Eye (tissue), 1 donor: ENCODE results near the gene MYLK.
"Not testable (repeated sequence)": the region's sequence is repeated elsewhere in the genome, so short reads cannot be mapped to it uniquely, and the experiment has no call there.

ENCODE experiments used
- DNase-seq: peaks from one replicate; pipeline ENCODE4 v3.0.0-alpha.2; 2015

Gene MYLK

GRCh38 chr3:123613543-123613942 lies 270.6 kb downstream of the MYLK start:
- DNase-seq: no peak

DNA sequence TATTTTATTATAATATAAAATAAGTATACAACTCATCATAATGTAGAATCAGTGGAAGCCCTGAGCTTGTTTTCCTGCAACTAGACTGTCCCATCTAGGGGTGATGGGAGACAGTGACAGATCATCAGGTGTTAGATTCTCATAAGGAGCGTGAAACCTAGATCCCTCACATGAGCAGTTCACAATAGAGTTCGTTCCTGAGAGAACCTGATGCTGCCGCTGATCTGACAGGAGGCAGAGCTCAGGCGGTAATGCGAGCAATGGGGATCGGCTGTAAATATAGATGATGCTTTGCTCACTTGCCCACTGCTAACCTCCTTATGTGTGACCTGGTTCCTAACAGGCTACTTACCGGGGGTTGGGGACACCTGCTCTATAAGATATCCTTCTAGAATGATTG lies 272.5 kb downstream of the MYLK start:
- not testable (repeated sequence) for DNase-seq

DNA sequence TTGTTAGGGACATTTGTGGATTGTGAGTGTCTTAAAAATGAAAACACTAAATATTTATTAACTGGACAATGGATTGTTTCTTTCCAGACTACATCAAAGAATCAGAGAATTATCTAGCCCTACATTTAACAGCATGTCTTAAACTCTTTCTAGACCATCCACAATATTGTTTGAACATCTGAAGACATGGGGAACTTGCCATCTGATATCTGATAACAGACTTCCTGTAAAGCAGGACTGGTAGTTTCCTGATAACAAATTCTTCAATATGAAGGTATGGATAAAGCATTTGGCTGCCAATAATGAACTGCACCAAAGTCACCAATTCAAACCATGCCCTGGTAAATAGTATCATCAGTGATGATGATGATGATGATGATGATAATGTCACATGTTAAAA lies 273.1 kb downstream of the MYLK start:
- DNase-seq: no peak

- peak; percentile 79 for DNase-seq
Measured at GRCh38 chr3:123610331-123610730, 273.8 kb downstream of the MYLK start.

DNA sequence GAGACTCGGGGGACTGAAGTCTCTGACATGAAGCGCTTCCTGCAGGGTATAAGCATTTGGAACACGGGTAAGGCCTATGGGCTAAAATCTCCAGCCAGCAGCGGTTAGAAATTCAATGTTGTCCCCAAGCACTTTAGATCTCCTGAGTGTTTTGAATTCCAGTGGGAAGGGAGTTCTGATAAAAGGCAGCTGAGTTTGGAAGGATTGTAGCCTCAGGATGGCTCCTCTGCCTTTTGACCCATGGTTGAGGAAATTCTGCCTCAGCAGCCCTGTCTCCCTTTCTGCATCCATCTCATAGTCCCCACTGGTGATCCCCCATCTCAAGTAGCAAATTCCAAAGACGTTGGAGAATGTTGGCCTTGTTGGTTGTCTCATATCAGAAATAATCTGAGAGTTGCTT lies 275.1 kb downstream of the MYLK start:
- no peak for DNase-seq

- no peak for DNase-seq
Measured at GRCh38 chr3:123608263-123608937, 275.7 kb downstream of the MYLK start.

DNA sequence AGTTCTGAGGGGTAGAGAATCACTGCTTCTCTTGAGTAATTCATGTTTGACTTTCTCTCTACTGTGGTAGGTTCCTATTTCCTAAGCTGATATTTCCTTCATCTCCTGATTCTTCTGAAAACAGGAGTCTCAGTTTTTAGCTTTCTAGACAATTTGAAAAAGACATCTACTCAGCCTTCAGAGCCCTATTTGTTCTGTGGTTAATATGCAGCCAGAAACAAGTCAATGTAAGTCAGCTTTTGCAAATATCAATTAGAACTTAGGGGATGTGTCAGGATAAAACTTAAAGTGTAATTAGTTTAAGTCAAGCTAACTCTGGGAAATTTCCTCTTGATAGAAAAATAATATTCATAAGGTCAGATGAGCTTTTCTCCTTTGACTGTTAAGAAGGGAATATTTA lies 277.6 kb downstream of the MYLK start:
- no peak for DNase-seq

DNA sequence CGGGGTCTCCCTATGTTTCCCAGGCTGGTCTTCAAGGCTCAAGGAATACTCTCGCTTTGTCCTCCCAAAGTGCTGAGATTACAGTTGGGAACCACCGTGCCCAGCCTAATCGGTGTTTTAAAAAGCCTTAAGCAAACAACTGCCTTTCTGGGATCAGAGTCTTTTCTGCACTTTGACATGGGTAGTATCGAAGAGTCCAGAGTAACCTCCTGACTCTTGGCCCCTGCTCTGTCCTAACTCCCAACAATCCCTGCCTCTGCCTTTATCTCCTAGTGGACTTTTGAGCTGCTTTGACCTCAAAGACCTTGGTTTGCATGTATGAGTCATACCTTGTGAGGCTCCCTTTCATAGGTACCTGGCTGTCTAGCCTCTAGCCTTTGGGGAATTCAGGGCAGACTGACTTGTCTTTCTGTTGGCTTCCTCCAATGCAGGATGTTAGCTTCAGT lies 278.3 kb downstream of the MYLK start:
- DNase-seq: no peak

DNA sequence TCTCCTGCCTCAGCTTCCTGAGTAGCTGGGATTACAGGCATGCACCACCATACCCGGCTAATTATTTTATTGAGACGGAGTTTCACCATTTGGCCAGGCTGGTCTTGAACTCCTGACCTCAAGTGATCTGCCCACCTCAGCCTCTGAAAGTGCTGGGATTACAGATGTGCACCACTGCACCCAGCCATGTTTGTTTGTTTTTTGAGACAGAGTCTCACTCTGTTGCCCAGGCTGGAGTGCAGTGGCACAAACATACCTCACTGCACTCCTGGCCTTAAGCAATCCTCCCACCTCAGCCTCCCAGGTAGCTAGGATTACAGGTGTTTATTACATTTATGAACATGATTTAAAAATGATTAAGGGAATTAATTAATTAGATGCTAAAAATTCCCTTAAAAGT lies 281.0 kb downstream of the MYLK start:
- not testable (repeated sequence) for DNase-seq

DNA sequence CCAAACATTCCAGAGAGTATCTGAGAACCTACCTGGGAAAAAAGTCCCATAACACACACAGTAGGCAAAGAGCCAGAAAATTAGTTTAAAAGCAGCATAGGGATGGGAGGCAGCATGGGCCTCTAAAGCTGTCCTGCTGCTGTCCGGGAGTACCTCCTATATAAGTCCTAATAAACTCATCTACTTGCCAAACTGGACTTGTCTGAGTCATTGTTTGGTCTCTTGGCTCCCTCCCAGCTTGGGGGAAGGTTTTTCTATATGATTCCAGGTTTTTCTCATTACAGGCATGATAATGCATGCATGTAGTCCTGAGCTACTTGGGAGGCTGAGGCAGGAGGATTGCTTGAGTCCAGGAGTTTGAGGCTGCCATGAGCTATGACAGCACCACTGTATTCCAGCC lies 281.8 kb downstream of the MYLK start:
- no peak for DNase-seq

- not testable (repeated sequence) for DNase-seq
Measured at GRCh38 chr3:123600863-123601262, 283.3 kb downstream of the MYLK start.

- no peak for DNase-seq
Measured at GRCh38 chr3:123597561-123597960, 286.6 kb downstream of the MYLK start.

DNA sequence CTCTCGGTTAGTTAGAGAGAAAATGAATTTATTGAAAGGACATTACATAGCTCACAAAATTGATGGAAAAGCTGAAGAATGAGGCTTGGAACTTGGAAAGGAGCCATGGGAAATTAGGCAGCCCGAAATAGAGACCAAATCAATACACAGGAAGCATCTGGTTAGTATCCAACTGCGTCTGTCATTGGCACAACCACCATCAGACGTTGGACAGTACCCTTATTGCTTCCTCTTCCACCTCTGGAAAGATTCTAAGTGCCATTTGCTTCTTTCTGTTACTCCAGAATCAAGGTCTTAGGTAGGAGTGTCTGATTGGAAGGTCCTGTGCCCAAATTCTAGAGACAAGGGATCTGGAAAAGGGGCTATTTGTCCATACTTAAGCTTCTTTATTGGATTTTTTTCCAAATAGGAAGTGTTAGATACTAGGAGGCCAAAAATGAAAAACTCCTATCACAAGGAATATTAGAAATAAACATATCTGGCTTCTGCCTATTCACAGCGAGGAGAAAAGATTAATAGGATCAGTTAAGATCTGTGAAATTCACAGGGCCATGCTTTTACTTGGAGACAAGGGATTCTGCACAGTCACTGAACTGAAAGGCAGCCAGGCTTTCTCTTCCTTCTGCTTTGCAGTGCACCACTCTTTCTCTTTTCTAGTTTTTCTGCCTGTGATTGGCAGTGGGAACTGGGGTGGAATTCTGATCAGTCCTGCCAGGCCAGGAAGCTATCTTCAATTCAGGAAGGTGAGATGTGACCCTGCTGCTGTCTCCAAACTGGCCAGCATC lies 288.5 kb downstream of the MYLK start:
- DNase-seq: no peak

DNA sequence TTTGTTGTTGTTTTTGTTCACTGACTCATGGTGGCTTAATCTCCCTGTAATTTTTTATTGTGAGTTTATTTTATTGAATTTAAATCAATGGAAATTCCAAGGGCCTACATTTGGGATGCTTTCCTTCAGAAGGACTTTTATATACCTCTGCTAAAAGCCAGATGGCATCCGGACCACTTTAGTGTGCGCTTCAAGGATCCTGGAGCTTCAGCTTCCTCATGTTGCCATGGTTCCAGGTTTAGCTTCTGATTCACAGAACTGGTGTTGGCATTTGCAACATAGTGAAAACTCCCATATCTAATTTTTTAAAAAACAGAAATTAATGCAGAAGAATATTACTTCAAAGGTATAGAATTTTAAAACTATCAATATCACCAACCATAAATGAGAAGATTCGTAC lies 290.8 kb downstream of the MYLK start:
- DNase-seq: no peak

DNA sequence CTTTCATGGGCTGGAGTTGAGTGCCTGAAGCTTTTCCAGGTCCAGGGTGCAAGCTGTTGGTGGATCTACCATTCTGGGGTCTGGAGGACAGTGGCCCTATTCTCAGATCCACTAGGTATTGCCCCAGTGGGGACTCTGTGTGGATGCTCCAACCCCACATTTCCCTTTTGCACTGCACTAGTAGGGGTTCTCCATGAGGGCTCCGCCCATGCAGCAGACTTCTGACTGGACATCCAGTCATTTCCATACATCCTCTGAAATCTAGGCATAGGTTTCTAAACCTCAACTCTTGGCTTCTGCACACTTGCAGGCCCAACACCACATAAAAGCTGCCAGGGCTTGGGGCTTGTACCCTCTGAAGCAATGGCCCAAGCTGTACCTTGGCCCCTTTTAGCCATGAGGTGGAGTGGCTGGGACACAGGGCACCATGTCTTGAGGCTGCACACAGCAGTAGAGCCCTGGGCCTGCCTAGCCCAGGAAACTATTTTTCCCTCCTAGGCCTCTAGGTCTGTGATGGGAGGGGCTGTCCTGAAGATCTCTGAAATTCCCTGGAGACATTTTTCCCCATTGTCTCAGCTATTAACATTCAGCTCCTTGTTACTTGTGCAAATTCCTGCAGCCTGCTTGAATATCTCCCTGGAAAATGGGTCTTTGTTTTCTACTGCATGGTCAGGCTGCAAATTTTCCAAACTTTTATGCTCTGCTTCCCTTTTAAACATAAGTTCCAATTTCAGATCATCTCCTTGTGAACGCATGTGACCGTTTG lies 293.3 kb downstream of the MYLK start:
- DNase-seq: no peak

- no peak for DNase-seq
Measured at GRCh38 chr3:123587401-123587800, 296.7 kb downstream of the MYLK start.

GRCh38 chr3:123586968-123587367 lies 297.2 kb downstream of the MYLK start:
- peak; percentile 21 for DNase-seq

GRCh38 chr3:123586131-123586530 lies 298.0 kb downstream of the MYLK start:
- DNase-seq: peak; percentile 90

DNA sequence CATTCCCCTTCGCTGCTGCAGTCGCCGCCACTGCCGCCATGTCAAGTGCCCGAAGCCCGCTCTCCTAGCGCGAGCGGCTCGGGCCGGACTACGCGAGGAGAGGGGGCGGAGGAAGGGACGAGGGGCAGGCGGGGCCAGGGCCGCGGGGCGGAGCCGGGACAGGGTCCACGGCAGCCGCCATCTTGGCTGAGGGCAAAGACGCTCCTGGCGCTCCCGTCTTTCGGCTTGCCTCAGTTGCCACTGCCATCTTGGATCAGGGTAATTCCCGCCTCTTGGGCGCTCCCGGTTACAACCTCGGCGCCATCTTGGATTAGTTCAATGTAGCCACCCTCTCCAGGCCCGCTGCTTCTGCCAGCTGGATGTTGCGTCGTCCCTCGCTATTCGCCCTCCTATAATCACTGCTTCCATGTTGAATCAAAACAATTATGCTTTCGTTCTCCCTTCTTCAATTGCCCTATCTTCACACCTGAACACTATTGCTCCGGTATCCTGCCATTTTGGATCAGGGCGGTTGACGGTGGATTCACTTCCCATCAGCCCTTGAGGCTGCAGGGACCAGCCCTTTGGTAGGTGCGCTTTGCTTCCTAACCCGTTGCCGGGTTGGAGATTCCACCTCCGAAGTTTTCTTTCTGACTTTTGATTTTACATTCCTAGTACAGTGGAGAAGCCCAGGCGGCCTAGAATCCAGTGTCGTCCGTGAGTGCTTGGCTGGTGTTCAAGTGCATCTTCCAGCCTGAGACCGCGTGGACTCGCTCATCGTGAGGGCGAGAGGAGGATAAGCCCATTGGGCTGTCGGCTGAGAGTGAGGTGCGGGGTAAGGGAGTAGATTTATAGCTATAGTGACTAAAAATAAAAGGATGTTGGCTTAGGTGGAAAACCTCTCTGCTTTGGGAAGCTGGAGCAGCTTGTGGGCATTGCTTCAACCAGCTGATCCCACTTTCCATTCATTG lies 298.9 kb downstream of the MYLK start, which contains the start of gene HACD2:
HACD2 (minus strand) TSS at position 66 of the 950 bp plus-strand sequence; CDS start at position 40, 26 bp downstream.
- DNase-seq: peak; percentile 99

DNA sequence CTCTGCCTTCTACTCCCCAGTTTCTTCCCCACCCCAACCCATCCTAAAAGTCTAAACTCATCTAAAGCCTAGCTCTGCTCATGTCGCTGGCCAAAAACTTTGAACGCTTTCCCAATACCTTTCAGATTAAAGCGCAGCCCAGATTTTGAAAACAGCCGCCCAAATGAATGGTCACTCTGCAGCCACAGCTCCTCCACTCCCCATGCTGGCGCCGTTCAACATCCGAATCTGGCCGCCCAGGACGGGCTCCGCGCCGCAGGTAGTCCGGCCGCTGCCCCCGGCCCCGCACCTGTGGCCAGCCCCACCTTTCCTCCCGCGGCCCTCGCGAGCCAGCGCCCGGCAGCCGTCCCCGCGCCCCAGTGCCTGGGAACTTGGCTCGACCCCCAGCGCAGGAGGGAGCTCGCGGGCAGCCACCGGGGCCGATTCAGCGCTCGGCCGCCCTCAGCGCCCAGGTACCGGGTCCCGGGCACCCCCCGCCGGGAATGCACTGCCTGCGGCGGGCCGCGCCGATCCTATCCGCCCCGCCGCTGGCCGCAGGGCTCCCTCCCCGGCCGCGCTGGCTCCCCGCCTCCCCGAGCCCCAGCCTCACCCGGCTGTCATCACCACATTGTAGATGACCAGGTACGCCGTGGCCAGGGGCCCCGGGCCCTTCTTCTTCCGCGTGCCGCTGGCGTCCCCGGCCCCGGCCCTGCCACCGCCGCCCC lies 299.7 kb downstream of the MYLK start:
- no peak for DNase-seq

- no peak for DNase-seq
Measured at GRCh38 chr3:123583561-123583960, 300.6 kb downstream of the MYLK start.

DNA sequence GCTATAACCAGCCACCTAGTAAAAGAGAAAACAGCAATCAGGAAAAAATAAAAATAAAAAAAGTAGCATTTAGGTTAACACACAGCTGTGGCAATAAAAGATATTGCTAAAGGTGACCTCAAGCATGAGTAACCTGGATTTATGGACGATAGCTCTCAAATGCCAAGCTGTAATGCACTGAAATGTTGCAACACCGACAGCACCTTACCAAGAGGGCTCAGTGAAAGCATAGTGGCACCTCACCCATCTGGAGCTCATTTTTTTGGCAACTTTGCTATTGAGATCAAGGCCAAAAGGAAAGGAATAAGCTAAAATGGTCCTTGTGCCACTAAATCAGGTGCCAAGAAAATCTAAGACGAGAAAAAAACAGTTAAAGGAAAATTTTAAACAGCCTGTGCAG lies 301.8 kb downstream of the MYLK start:
- DNase-seq: no peak
